Lung (tissue), 12 donors: ENCODE results near the gene AURKA. TPM values are rescaled to one million over a fixed set of nuclear protein-coding genes. Genes with fewer than 3 reads are reported as not detected.
A peak's percentile ranks its signal among the peaks of the same experiment; 100 is the strongest.

Experiments used
- ATAC-seq: fragments of 200-7000 bp; cut with Tn5 transposase; one replicate; pipeline ENCODE4 v1.9.1; 2020; ENCODE audit warnings: moderate number of reproducible peaks; ENCODE audit not compliant: insufficient read depth, low FRiP score
- DNase-seq, 3 donors: peaks; one replicate each; pipeline ENCODE4 v3.0.0-alpha.2; 2013 to 2017
- H3K27ac ChIP-seq, 2 donors: one replicate each; pipeline ENCODE4 v1.5.1; 2013; ENCODE audit warnings: mild to moderate bottlenecking in 2 of 2, moderate library complexity in 2 of 2, control low read depth in 1 of 2, inconsistent platforms in 1 of 2, low read depth in 1 of 2, low read length in 1 of 2
- H3K27me3 ChIP-seq, 3 donors: one replicate each; pipeline ENCODE4 v1.5.1; 2013; ENCODE audit warnings: low read length in 2 of 3; ENCODE audit not compliant: control insufficient read depth in 3 of 3, insufficient read depth in 3 of 3
- H3K36me3 ChIP-seq, 4 donors: one replicate each; pipeline ENCODE4 v1.5.1; 2013; ENCODE audit warnings: low read length in 4 of 4, mild to moderate bottlenecking in 1 of 4, moderate library complexity in 1 of 4; ENCODE audit not compliant: control insufficient read depth in 4 of 4, insufficient read depth in 4 of 4
- H3K4me1 ChIP-seq, 5 donors: one replicate each; pipeline ENCODE4 v1.5.1; 2013; ENCODE audit warnings: low read length in 5 of 5, mild to moderate bottlenecking in 2 of 5, moderate library complexity in 1 of 5; ENCODE audit not compliant: control insufficient read depth in 5 of 5, insufficient read depth in 5 of 5
- H3K4me3 ChIP-seq: one replicate; pipeline ENCODE4 v1.5.1; 2013; ENCODE audit warnings: mild to moderate bottlenecking, control low read depth, moderate library complexity
- H3K9ac ChIP-seq, 2 donors: one replicate each; pipeline ENCODE4 v1.5.1; 2013; ENCODE audit warnings: low read length in 2 of 2, control low read depth in 1 of 2; ENCODE audit not compliant: insufficient read depth in 1 of 2
- H3K9me3 ChIP-seq, 4 donors: one replicate each; pipeline ENCODE4 v1.5.1; 2013; ENCODE audit warnings: low read length in 3 of 4, mild to moderate bottlenecking in 1 of 4, moderate library complexity in 1 of 4; ENCODE audit not compliant: control insufficient read depth in 4 of 4, insufficient read depth in 3 of 4
- CTCF ChIP-seq: IDR thresholded peaks from 2 replicates; pipeline ENCODE4 v1.5.1; 2012; ENCODE audit warnings: mild to moderate bottlenecking; ENCODE audit errors: control extremely low read depth, extremely low read depth
- WGBS, 2 donors: extraction: QIAGEN DNeasy Blood & Tissue Kit; methylation state at CpG; one replicate each; pipeline ENCODE4 v1.1.7; 2013; 5-methylcytosine and 5-hydroxymethylcytosine counted together
- polyA plus RNA-seq, 2 donors: library from polyadenylated mRNA; stranded (reverse); fragments of 200-250 nt; gene quantifications; one replicate each; pipeline ENCODE4 v1.2.1, GENCODE V29; 2013
- total RNA-seq, 2 donors: library from RNA; depleted of rRNA in 1 of 2; stranded (reverse); fragments of >200 nt in 1 of 2; gene quantifications; one replicate each; pipeline ENCODE4 v1.2.1, GENCODE V29; 2014 to 2021
- donor health status: control.
- donor health status: control.
- donor health status: Bipolar disorder and iron deficiency.
- donor health status: healthy.
- donor health status: DM: yes; HTN: yes; CAD: no.

The AURKA gene
- total and polyA plus RNA-seq, 4 donors = 1.5 to 6.2 (median 3.2) TPM

- Histone ChIP-seq H3K9me3 (no peaks in the 10 kb centered on the region), H3K36me3 (peaks cover 0 to 5% (median 0%) of the 10 kb centered on the region in 4 donors), H3K27ac (peak overlapping the region; percentile 68 to 84), H3K4me3 (peak overlapping the region; percentile 4), H3K4me1 (peaks cover 5 to 17% (median 6%) of the 10 kb centered on the region in 5 donors), H3K27me3 (no peaks in the 10 kb centered on the region), H3K9ac (peak overlapping the region; percentile 23 to 74)
- TF ChIP-seq CTCF = no peak
- no peak for DNase-seq
- WGBS, 2 donors = 74 to 88% methylated on average over 14 of the region's 14 CpGs
- ATAC-seq = no peak
Observed at GRCh38 chr20:56360133-56360907, 31.7 kb downstream of the AURKA start.

GRCh38 chr20:56359212-56360132, 32.5 kb downstream of the AURKA start:
- Histone ChIP-seq H3K9ac (peak overlapping the region; percentile 23 to 86), H3K4me3 (peak overlapping the region; percentile 90), H3K36me3 (peaks cover 0 to 3% (median 0%) of the 10 kb centered on the region in 4 donors), H3K27ac (peak overlapping the region; percentile 68 to 84), H3K27me3 (no peaks in the 10 kb centered on the region), H3K4me1 (peaks cover 5 to 17% (median 6%) of the 10 kb centered on the region in 5 donors), H3K9me3 (no peaks in the 10 kb centered on the region)
- ATAC-seq (no peak), DNase-seq (peak; percentile 61 to 77 (median 76))
- WGBS, 2 donors = 13 to 26% methylated on average over 48 to 51 of the region's 51 CpGs
- no peak for TF ChIP-seq CTCF

GRCh38 chr20:56358600-56359211, 33.3 kb downstream of the AURKA start, which contains the start of gene FAM210B:
Gene FAM210B, plus strand, starts transcription at chr20:56358974. Its CDS starts 32 bp downstream, at chr20:56359006.
- Histone ChIP-seq H3K4me3 (peak within 1 kb of the TSS; percentile 90), H3K36me3 (peaks cover 0 to 2% (median 0%) of the 10 kb centered on the region in 4 donors), H3K9me3 (no peaks in the 10 kb centered on the region), H3K27ac (peak within 1 kb of the TSS; percentile 68 to 84), H3K9ac (peak within 1 kb of the TSS; percentile 23 to 86), H3K4me1 (peaks cover 5 to 17% (median 6%) of the 10 kb centered on the region in 5 donors), H3K27me3 (no peaks in the 10 kb centered on the region)
- DNase-seq (peak; percentile 91 to 94 (median 91)), ATAC-seq (peak; percentile 99)
- WGBS, 2 donors = 1% methylated on average over 36 to 63 of the region's 63 CpGs
- TF ChIP-seq CTCF = no peak
